Vagina (tissue), 2 donors: ENCODE measurements around the gene TMBIM6. TPM values are rescaled to one million over a fixed set of nuclear protein-coding genes. Genes with fewer than 3 reads are reported as not detected.
A peak's percentile ranks its signal among the peaks of the same experiment; 100 is the strongest.

ENCODE experiments used
- DNase-seq, 2 donors: peaks; one replicate each; pipeline ENCODE4 v3.0.0-alpha.2; 2017; ENCODE audit errors: extremely low spot score in 2 of 2
- H3K27ac ChIP-seq: fragments of 200-600 bp; sonication (generic); one replicate; pipeline ENCODE4 v1.5.1; 2019
- H3K27me3 ChIP-seq: fragments of 200-600 bp; sonication (generic); one replicate; pipeline ENCODE4 v1.5.1; 2019
- H3K36me3 ChIP-seq, 2 donors: fragments of 200-600 bp; sonication (generic); one replicate each; pipeline ENCODE4 v1.5.1; 2017 to 2019
- H3K4me1 ChIP-seq: fragments of 200-600 bp; sonication (generic); one replicate; pipeline ENCODE4 v1.5.1; 2019
- H3K4me3 ChIP-seq, 2 donors: fragments of 200-600 bp; sonication (generic); 1 replicate in 1 of 2; 2 replicates in 1 of 2; pipeline ENCODE4 v1.5.1; 2016 to 2019
- H3K9me3 ChIP-seq: fragments of 200-600 bp; sonication (generic); one replicate; pipeline ENCODE4 v1.5.1; 2019
- CTCF ChIP-seq, 3 experiments: fragments of 450-650 bp in 2 of 3; fragments of 200-600 bp in 1 of 3; sonication (generic) in 1 of 3; IDR thresholded peaks; one replicate each; pipeline ENCODE4 v1.5.1; 2017 to 2019; ENCODE audit warnings: antibody characterized with exemption in 3 of 3, mild to moderate bottlenecking in 2 of 3, moderate library complexity in 2 of 3
- POLR2A ChIP-seq, 2 donors: fragments of 450-650 bp; IDR thresholded peaks; one replicate each; pipeline ENCODE4 v1.6.1; 2017; ENCODE audit warnings: antibody characterized with exemption in 2 of 2, mild to moderate bottlenecking in 2 of 2, moderate library complexity in 2 of 2
- POLR2AphosphoS5 ChIP-seq, 2 donors: sonication (generic); formaldehyde crosslinking; IDR thresholded peaks; one replicate each; pipeline ENCODE4 v1.9.0; 2017; ENCODE audit warnings: antibody characterized with exemption in 2 of 2, mild to moderate bottlenecking in 2 of 2, low read depth in 1 of 2; ENCODE audit not compliant: insufficient read depth in 1 of 2
- intact Hi-C: fragments of 100-400 bp; cut with DNase I; formaldehyde crosslinking; loops from one replicate; pipeline ENCODE4 v1.15.1; 2023
- total RNA-seq: library from RNA; depleted of rRNA; stranded (reverse); fragments of >200 nt; gene quantifications from one replicate; pipeline ENCODE4 v1.2.3, GENCODE V29; 2016

TMBIM6 gene
- total RNA-seq, 1 donor from 2014 or later, result 240 TPM

DNA sequence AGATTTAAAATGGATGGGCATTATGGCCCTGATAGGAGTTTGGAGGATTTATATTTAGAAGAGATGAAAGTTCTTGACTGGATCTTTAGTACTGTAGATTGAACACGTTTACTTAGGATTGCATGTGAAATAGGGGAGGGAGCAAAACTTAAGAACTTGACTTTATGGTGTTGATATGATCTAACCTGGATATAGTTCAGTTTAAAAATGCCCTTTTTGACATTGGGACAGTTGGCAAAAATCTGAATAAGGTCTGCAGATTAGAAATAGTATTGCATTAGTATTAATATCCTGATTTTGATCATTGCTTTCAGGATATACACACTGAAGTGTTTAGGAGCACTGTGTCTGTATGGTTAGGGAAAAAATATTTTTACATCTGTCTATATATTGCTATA lies 9.6 kb downstream of the TMBIM6 start:
- H3K4me1 ChIP-seq, result peaks cover 69% of the 10 kb centered on the region
- H3K9me3 ChIP-seq, result no peaks in the 10 kb centered on the region
- TF ChIP-seq POLR2AphosphoS5 (IDR thresholded peaks at IDR 0.05; ENCODE audit: insufficient read depth in 1 of 2, low read depth in 1 of 2) (no peak), CTCF (IDR thresholded peaks at IDR 0.05) (no peak), POLR2A (IDR thresholded peaks at IDR 0.05) (no peak)
- H3K36me3 ChIP-seq, result peaks cover 0 to 44% of the 10 kb centered on the region in 2 donors
- DNase-seq, result no peak
- H3K27ac ChIP-seq, result no peak overlapping the region
- H3K27me3 ChIP-seq, result no peaks in the 10 kb centered on the region
- intact Hi-C loops, result no loop called here
- H3K4me3 ChIP-seq, result no peak overlapping the region

DNA sequence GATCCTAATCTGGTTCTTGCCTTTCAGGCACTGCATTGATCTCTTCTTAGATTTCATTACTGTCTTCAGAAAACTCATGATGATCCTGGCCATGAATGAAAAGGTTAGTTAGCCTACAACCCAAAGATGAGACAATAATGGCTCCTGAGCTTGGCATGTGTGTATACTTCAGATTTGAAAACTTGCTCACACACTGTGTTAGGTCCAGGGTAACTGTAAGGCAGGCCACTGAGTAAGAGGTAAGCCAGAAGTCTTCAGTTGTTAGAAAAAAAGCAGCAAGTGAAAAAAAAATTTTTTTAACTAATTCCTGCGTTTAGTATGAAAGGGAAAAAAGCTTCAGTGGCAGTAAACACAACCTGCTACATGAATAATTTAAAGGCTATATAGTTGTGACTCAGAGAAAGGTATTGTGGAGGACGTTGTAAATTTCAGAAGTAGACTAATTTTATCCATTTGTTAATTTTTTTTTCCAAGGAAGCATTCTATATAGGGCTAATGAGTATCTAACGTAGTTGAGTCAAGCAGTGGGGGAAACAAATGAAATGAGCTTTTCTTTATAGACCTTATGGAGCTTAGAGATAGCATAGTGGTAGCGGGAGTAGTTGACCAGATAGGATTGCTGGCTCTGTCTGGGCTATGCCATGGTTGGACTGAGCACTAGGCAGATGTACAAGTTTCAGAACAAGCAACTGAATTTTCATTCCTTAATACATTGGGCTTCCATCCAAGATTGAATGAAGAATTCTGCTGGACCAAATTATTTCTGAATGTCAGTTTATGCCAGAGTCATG lies 20.5 kb downstream of the TMBIM6 start:
- TF ChIP-seq CTCF (IDR thresholded peaks at IDR 0.05) (no peak), POLR2A (IDR thresholded peaks at IDR 0.05) (no peak), POLR2AphosphoS5 (IDR thresholded peaks at IDR 0.05; ENCODE audit: insufficient read depth in 1 of 2, low read depth in 1 of 2) (no peak)
- H3K4me1 ChIP-seq, result no peaks in the 10 kb centered on the region
- H3K4me3 ChIP-seq, result no peak overlapping the region
- no peaks in the 10 kb centered on the region for H3K9me3 ChIP-seq
- H3K36me3 ChIP-seq, result peaks cover 0 to 75% of the 10 kb centered on the region in 2 donors
- intact Hi-C loops, result no loop called here
- H3K27me3 ChIP-seq, result no peaks in the 10 kb centered on the region
- peak in 1 of 2 donors; percentile 37 for DNase-seq
- no peak overlapping the region for H3K27ac ChIP-seq

DNA sequence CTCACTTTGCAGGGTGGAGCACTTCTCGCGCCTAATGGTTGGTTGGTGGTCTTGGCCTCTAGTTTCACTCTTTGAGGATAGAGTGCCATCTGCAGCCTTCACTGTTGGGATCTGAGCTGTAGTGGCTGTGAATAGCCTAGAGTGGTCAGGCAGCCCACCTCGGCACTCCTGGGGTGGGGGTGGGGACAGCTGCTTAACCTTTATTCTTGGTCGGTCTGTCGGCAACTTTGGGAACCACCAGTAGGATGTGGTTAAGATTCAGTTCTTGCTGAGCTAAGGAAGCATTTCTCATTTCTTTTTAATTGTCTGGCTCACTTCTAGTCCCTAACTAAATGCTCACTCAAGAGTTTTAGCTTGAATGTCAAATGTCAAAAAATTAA lies 21.1 kb downstream of the TMBIM6 start:
- H3K27ac ChIP-seq, result no peak overlapping the region
- no peak overlapping the region for H3K4me3 ChIP-seq
- TF ChIP-seq CTCF (IDR thresholded peaks at IDR 0.05) (no peak), POLR2A (IDR thresholded peaks at IDR 0.05) (no peak), POLR2AphosphoS5 (IDR thresholded peaks at IDR 0.05; ENCODE audit: insufficient read depth in 1 of 2, low read depth in 1 of 2) (no peak)
- no peaks in the 10 kb centered on the region for H3K4me1 ChIP-seq
- intact Hi-C loops, result no loop called here
- H3K36me3 ChIP-seq, result peaks cover 0 to 69% of the 10 kb centered on the region in 2 donors
- no peaks in the 10 kb centered on the region for H3K27me3 ChIP-seq
- no peaks in the 10 kb centered on the region for H3K9me3 ChIP-seq
- no peak for DNase-seq

DNA sequence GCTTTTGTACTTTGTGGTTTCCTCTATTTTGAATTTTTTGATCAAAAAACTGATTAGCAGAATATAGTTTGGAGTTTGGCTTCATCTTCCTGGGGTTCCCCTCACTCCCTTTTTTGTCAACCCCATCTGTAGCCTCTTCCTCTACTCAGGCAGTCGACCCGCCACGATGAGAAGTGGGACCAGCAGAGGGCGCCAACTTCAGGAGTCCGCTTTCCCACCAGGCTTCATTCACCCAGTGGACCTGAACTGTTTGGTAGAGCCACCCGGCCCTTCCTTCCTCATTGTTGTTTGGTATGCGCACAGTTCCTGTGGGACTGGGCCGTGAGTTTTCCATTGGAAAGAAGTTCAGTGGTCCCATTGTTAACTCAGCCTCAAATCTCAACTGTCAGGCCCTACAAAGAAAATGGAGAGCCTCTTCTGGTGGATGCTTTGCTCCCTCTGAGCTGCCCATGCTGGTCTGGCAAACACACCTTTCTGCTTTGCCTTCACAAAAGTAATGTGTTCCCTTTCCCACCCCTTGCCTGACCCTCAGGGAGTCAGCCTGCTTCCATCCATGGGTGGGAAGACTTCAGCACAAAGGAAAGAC lies 21.7 kb downstream of the TMBIM6 start:
- no peaks in the 10 kb centered on the region for H3K9me3 ChIP-seq
- TF ChIP-seq POLR2A (IDR thresholded peaks at IDR 0.05) (no peak), CTCF (IDR thresholded peaks at IDR 0.05) (peak in 1 of 3 experiments; percentile 57), POLR2AphosphoS5 (IDR thresholded peaks at IDR 0.05; ENCODE audit: insufficient read depth in 1 of 2, low read depth in 1 of 2) (no peak)
- DNase-seq, result no peak
- intact Hi-C loops, result no loop called here
- no peak overlapping the region for H3K4me3 ChIP-seq
- H3K27me3 ChIP-seq, result no peaks in the 10 kb centered on the region
- no peak overlapping the region for H3K27ac ChIP-seq
- H3K36me3 ChIP-seq, result peaks cover 0 to 63% of the 10 kb centered on the region in 2 donors
- H3K4me1 ChIP-seq, result no peaks in the 10 kb centered on the region

- Histone ChIP-seq H3K4me1 (no peaks in the 10 kb centered on the region), H3K9me3 (no peaks in the 10 kb centered on the region), H3K36me3 (peaks cover 0 to 53% of the 10 kb centered on the region in 2 donors), H3K27ac (no peak overlapping the region), H3K4me3 (no peak overlapping the region), H3K27me3 (no peaks in the 10 kb centered on the region)
- no peak for TF ChIP-seq POLR2AphosphoS5 (IDR thresholded peaks at IDR 0.05; ENCODE audit: insufficient read depth in 1 of 2, low read depth in 1 of 2)
- TF ChIP-seq POLR2A (IDR thresholded peaks at IDR 0.05), result no peak
- TF ChIP-seq CTCF (IDR thresholded peaks at IDR 0.05), result no peak
- intact Hi-C loops, result no loop called here
- peak in 1 of 2 donors; percentile 8 for DNase-seq
Measured at GRCh38 chr12:49764126-49764525, 22.8 kb downstream of the TMBIM6 start.
